ENCODE measurements around the gene AHSA1. TPM values are rescaled to one million over a fixed set of nuclear protein-coding genes. Genes with fewer than 3 reads are reported as not detected.

The AHSA1 gene
- total RNA-seq, 1 experiment from 2014 or later: 375 TPM

DNA sequence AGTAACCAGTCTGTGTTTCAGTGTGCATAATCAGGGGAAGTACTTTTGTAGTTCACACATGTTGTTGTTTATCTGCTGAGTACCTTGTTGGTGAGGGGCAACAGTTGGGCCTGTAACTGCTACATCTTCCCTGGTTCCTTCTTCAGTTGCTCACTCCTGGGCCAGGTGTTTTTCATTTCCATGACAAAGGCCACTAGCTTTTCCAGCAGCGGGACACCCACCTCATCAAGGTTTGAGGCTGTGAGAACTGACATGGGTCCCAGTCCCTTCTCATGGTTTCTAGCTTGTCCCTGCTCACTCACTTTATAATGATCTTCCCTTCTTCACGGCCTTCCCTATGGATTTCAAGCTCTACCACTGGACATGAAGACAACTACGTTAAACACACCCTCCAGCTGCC lies 33.0 kb upstream of the AHSA1 start:
- no peak for DNase-seq (ENCODE audit: low spot score)
- H3K36me3 ChIP-seq (ENCODE audit: insufficient read depth, low read length, poor library complexity, severe bottlenecking): peaks cover 37% of the 10 kb centered on the region
- BruUV-seq (replicated peaks): no TSS peak
- TF ChIP-seq, protein P1, sequence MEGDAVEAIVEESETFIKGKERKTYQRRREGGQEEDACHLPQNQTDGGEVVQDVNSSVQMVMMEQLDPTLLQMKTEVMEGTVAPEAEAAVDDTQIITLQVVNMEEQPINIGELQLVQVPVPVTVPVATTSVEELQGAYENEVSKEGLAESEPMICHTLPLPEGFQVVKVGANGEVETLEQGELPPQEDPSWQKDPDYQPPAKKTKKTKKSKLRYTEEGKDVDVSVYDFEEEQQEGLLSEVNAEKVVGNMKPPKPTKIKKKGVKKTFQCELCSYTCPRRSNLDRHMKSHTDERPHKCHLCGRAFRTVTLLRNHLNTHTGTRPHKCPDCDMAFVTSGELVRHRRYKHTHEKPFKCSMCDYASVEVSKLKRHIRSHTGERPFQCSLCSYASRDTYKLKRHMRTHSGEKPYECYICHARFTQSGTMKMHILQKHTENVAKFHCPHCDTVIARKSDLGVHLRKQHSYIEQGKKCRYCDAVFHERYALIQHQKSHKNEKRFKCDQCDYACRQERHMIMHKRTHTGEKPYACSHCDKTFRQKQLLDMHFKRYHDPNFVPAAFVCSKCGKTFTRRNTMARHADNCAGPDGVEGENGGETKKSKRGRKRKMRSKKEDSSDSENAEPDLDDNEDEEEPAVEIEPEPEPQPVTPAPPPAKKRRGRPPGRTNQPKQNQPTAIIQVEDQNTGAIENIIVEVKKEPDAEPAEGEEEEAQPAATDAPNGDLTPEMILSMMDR (conservative IDR thresholded peaks at IDR 0.05; ENCODE audit: low read depth, low read length): no peak
- TF ChIP-seq EZH2 (IDR thresholded peaks at IDR 0.05; ENCODE audit: borderline replicate concordance, low read depth, low read length, poor library complexity, severe bottlenecking): no peak
- H3K9me3 ChIP-seq (ENCODE audit: low read depth, low read length, poor library complexity, severe bottlenecking): no peaks in the 10 kb centered on the region
- intact Hi-C loops (cut with micrococcal nuclease; ENCODE audit: unreplicated experiment): no loop called here
- H3K4me3 ChIP-seq (ENCODE audit: low read depth, low read length, poor library complexity, severe bottlenecking): no peak overlapping the region
- ChIA-PET CTCF (no interaction called here), POLR2A (ENCODE audit: low non-redundant PET) (no interaction called here)
- H3K27me3 ChIP-seq (replicated peaks; ENCODE audit: insufficient read depth, low read depth, low read length, poor library complexity): no peaks in the 10 kb centered on the region
- no peak overlapping the region for H3K27ac ChIP-seq (ENCODE audit: low read depth, low read length, poor library complexity, severe bottlenecking)
- H3K4me1 ChIP-seq (ENCODE audit: insufficient read depth, low read length, poor library complexity, severe bottlenecking): no peaks in the 10 kb centered on the region

DNA sequence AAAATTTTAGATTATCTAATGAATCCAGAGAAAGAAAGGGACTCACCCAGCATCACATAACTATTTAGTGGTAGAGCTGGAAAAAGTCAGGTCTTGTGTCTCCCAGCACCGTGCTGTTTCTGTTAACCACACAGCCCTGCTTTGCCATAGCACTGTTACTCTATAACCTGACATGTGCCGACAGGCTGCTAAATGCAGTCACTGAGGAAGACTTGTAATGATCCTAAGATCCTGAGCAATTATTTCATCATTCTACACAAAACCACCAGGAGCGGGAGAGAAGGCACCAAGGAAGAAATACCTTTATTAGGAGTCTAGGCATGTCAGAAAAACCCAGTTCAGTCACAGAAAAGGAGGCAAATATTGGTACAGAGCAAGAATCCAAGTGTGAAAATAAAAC lies 31.5 kb upstream of the AHSA1 start:
- CTCF ChIA-PET: no interaction called here
- no TSS peak for BruUV-seq (replicated peaks)
- no peak overlapping the region for H3K27ac ChIP-seq (ENCODE audit: low read depth, low read length, poor library complexity, severe bottlenecking)
- no peaks in the 10 kb centered on the region for H3K9me3 ChIP-seq (ENCODE audit: low read depth, low read length, poor library complexity, severe bottlenecking)
- H3K4me3 ChIP-seq (ENCODE audit: low read depth, low read length, poor library complexity, severe bottlenecking): no peak overlapping the region
- no peaks in the 10 kb centered on the region for H3K27me3 ChIP-seq (replicated peaks; ENCODE audit: insufficient read depth, low read depth, low read length, poor library complexity)
- H3K4me1 ChIP-seq (ENCODE audit: insufficient read depth, low read length, poor library complexity, severe bottlenecking): no peaks in the 10 kb centered on the region
- no peak for TF ChIP-seq EZH2 (IDR thresholded peaks at IDR 0.05; ENCODE audit: borderline replicate concordance, low read depth, low read length, poor library complexity, severe bottlenecking)
- TF ChIP-seq, protein P1 (conservative IDR thresholded peaks at IDR 0.05; ENCODE audit: low read depth, low read length): no peak
- peaks cover 37% of the 10 kb centered on the region for H3K36me3 ChIP-seq (ENCODE audit: insufficient read depth, low read length, poor library complexity, severe bottlenecking)
- DNase-seq (ENCODE audit: low spot score): no peak
- intact Hi-C loops (cut with micrococcal nuclease; ENCODE audit: unreplicated experiment): no loop called here
- POLR2A ChIA-PET (ENCODE audit: low non-redundant PET): no interaction called here

DNA sequence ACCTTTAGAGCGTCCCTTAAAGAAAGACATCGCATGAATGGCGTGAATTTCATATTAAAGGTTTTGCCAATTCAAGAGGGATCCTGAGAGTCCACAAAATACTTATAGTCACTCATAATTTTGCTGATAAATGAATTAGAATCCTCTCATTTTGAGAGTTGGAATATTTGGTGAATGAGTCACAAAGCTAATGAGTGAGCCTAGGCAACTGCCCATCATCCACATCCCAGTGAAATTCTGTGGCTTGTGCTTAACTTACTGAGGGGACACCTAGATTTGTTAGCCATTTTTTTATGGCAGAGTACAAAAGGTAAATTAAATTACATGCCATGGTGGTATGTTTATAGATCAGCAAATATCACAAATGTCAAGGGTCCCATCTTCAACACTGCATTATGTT lies 21.9 kb upstream of the AHSA1 start:
- intact Hi-C loops (cut with micrococcal nuclease; ENCODE audit: unreplicated experiment): no loop called here
- DNase-seq (ENCODE audit: low spot score): no peak
- H3K4me3 ChIP-seq (ENCODE audit: low read depth, low read length, poor library complexity, severe bottlenecking): no peak overlapping the region
- peaks cover 16% of the 10 kb centered on the region for H3K36me3 ChIP-seq (ENCODE audit: insufficient read depth, low read length, poor library complexity, severe bottlenecking)
- no peaks in the 10 kb centered on the region for H3K27me3 ChIP-seq (replicated peaks; ENCODE audit: insufficient read depth, low read depth, low read length, poor library complexity)
- H3K9me3 ChIP-seq (ENCODE audit: low read depth, low read length, poor library complexity, severe bottlenecking): no peaks in the 10 kb centered on the region
- POLR2A ChIA-PET (ENCODE audit: low non-redundant PET): no interaction called here
- H3K4me1 ChIP-seq (ENCODE audit: insufficient read depth, low read length, poor library complexity, severe bottlenecking): no peaks in the 10 kb centered on the region
- no peak overlapping the region for H3K27ac ChIP-seq (ENCODE audit: low read depth, low read length, poor library complexity, severe bottlenecking)
- TF ChIP-seq, protein P1 (conservative IDR thresholded peaks at IDR 0.05; ENCODE audit: low read depth, low read length): no peak
- TF ChIP-seq EZH2 (IDR thresholded peaks at IDR 0.05; ENCODE audit: borderline replicate concordance, low read depth, low read length, poor library complexity, severe bottlenecking): no peak
- CTCF ChIA-PET: no interaction called here
- no TSS peak for BruUV-seq (replicated peaks)

Measured in A673 (cell line).